HUES48 (cell line): ENCODE measurements around the gene SLC25A41.

ENCODE experiments used
- H3K27ac ChIP-seq: one replicate; pipeline ENCODE4 v1.7.0; 2013; ENCODE audit warnings: low read depth, low read length, inconsistent platforms
- H3K27me3 ChIP-seq: 2 replicates; pipeline ENCODE4 v1.6.1; 2013; ENCODE audit warnings: mild to moderate bottlenecking, low read length; ENCODE audit not compliant: control insufficient read depth, insufficient read depth
- H3K36me3 ChIP-seq: 2 replicates; pipeline ENCODE4 v1.6.1; 2013; ENCODE audit warnings: low read length; ENCODE audit not compliant: control insufficient read depth, insufficient read depth
- H3K4me1 ChIP-seq: 2 replicates; pipeline ENCODE4 v1.6.1; 2013; ENCODE audit warnings: mild to moderate bottlenecking, low read length; ENCODE audit not compliant: control insufficient read depth, insufficient read depth
- H3K4me3 ChIP-seq: 2 replicates; pipeline ENCODE4 v1.5.1; 2013; ENCODE audit warnings: mild to moderate bottlenecking, low read depth, low read length
- H3K9ac ChIP-seq: 2 replicates; pipeline ENCODE4 v1.6.1; 2013; ENCODE audit warnings: mild to moderate bottlenecking, low read depth, low read length, moderate library complexity
- H3K9me3 ChIP-seq: 2 replicates; pipeline ENCODE4 v1.6.1; 2013; ENCODE audit warnings: low read length; ENCODE audit not compliant: control insufficient read depth, insufficient read depth

Gene SLC25A41

DNA sequence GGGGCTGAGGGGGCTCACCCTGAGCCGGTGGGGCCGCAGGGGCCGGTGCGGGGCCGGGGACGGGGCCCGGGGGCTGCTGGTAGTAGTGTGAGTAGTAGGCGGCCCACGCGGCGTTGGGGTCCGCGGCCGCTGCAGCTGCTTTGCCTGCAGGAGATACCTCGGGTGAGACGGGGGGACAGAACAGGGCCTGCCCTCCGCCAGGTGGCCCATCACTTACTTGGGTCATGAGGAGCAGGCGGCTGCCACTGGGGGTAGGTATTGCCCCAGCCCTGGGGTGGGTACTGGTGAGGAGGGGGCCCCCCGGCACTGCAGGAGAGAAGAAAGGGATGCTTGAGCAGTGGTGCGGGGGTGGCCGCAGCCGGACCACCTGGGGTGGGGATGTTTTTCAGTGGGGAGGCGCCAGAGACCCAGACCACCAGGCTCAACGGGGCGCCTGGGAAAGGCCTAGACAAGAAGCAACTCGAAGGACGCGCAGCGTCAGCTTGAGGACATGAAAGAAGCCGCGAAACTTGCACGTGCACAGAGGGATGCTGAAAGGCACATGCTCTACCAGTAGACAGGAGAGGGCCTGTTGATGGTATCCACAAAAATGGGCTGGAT is 17.9 kb downstream of the SLC25A41 start:
- peaks cover 6% of the 10 kb centered on the region; the same call in 1 of the 2 replicates for H3K4me1 ChIP-seq
- peaks cover 70% of the 10 kb centered on the region for H3K36me3 ChIP-seq

GRCh38 chr19:6414793-6415590 is 18.6 kb downstream of the SLC25A41 start:
- Histone ChIP-seq H3K27ac (peak overlapping the region; percentile 5), H3K27me3 (no peaks in the 10 kb centered on the region), H3K36me3 (peaks cover 64% of the 10 kb centered on the region), H3K4me3 (no peak overlapping the region), H3K9ac (no peak overlapping the region), H3K4me1 (peaks cover 6% of the 10 kb centered on the region; the same call in 1 of the 2 replicates), H3K9me3 (no peaks in the 10 kb centered on the region)

More for the DNA sequence above, 17.9 kb downstream of the SLC25A41 start:
- Histone ChIP-seq H3K9me3 (no peaks in the 10 kb centered on the region), H3K27ac (no peak overlapping the region), H3K9ac (no peak overlapping the region), H3K27me3 (no peaks in the 10 kb centered on the region), H3K4me3 (no peak overlapping the region)

DNA sequence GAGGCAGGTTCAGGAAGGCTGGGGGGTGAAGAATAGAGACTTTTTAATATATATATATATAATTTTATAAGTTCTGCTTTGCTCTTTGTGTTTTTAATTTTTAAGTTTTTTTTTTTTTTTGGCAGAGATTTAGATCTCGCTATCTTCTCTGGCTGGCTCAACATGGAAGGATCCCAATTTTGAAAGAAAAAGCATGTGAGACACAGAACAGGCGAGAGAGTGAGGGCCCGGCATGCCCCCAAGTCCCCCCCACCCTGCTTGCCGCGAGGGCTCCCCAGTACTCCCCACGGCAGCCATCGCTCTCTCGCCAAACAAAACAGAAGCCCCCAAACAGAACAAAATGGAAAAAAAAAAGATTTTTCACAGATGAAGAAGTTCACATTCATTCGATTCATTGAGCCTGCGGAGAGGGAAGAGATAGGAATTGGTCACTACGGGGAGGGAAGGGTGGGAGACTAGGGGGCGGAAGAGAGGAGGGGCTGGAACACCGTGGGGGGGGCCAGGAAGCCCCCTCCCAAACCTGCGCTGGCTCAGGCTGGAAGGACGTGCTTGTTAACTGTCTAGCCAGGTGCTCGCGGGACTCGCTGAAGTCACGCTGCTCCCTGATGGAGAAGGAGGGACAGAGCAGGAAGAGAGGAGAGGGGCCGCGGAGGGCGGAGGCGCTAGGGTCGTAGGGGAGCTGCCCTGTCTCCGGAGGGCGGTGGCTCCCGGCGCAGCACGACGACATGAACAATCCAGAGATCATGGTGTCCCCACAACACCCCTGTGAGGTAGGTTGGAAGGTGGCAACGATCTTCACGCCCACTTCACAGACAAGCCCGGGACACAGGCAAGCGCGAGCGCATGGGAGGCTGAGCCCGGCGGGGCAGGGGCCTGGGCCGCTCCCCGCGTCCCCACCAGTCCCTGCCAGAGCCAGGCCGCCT is 19.6 kb downstream of the SLC25A41 start:
- Histone ChIP-seq H3K4me3 (no peak overlapping the region), H3K27ac (no peak overlapping the region), H3K27me3 (no peaks in the 10 kb centered on the region), H3K4me1 (peaks cover 6% of the 10 kb centered on the region; the same call in 1 of the 2 replicates), H3K9ac (no peak overlapping the region), H3K9me3 (no peaks in the 10 kb centered on the region), H3K36me3 (peaks cover 53% of the 10 kb centered on the region)

DNA sequence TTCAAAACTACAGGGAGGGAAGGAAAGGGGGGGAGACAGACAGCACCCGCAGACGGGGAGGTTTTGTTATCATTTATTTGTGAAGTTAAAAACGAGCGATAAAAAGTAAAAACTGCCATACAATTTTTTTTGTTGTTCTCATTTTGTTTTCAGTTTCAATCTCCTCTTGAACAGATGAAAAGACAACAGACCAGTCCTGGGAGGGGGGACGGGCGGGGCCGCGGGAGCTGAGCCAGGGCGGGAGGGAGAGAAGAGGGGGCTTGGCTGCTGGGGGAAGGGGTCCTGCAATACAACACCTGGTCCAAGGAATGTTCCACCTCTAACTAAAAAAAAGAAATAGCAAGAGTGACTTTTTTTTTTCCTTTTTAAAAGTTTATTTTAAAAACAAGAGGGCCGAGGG is 20.3 kb downstream of the SLC25A41 start:
- Histone ChIP-seq H3K27me3 (no peaks in the 10 kb centered on the region), H3K4me3 (no peak overlapping the region), H3K36me3 (peaks cover 46% of the 10 kb centered on the region), H3K9ac (no peak overlapping the region), H3K9me3 (no peaks in the 10 kb centered on the region), H3K27ac (no peak overlapping the region), H3K4me1 (peaks cover 6% of the 10 kb centered on the region; the same call in 1 of the 2 replicates)

GRCh38 chr19:6412447-6413091 is 21.0 kb downstream of the SLC25A41 start:
- no peak overlapping the region for H3K4me3 ChIP-seq
- no peaks in the 10 kb centered on the region for H3K27me3 ChIP-seq
- H3K27ac ChIP-seq = peak overlapping the region; percentile 64
- H3K9me3 ChIP-seq = no peaks in the 10 kb centered on the region
- peaks cover 6% of the 10 kb centered on the region; the same call in 1 of the 2 replicates for H3K4me1 ChIP-seq
- H3K9ac ChIP-seq = no peak overlapping the region
- peaks cover 39% of the 10 kb centered on the region for H3K36me3 ChIP-seq

DNA sequence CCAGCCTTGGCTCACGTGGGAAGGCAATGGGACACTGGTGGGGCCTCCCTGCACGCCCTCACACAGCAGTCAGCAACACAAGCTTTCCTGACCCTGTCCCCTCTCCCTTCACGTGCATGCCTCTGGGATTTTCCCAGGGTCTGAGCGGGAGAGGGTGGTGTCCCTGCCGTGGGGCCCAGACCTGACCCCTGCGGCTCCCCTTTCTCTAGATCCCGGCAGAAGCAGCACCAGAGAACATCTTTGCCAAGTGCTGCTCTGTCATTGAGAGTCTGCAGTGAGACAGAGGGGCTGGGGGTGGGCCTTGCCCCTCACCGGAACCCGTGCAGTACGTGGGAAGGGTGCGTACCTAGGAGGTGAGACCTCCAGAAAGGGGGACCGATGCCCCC is 21.5 kb downstream of the SLC25A41 start:
- Histone ChIP-seq H3K27me3 (no peaks in the 10 kb centered on the region), H3K4me1 (peaks cover 6% of the 10 kb centered on the region; the same call in 1 of the 2 replicates), H3K9me3 (no peaks in the 10 kb centered on the region), H3K36me3 (peaks cover 34% of the 10 kb centered on the region), H3K4me3 (no peak overlapping the region), H3K9ac (no peak overlapping the region), H3K27ac (peak overlapping the region; percentile 26)

DNA sequence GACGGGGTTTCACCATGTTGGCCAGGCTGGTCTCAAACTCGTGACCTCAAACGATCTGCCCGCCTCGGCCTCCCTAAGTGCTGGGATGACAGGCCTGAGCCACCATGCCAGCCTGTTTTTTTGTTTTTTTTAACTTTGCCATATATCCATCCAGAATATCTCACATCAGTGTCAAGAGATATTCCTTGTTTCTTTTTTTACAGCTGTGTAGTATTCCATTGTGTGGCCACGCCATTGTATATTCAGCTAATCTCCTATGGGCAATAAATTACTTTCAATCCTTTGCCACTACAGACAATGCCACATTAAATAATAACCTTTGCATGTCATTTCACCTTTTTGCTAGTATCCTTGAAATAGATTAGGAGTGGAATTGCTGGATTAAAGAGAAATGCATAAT is 24.2 kb downstream of the SLC25A41 start:
- H3K27ac ChIP-seq = no peak overlapping the region
- H3K4me1 ChIP-seq = peaks cover 6% of the 10 kb centered on the region; the same call in 1 of the 2 replicates
- H3K27me3 ChIP-seq = no peaks in the 10 kb centered on the region
- no peak overlapping the region for H3K9ac ChIP-seq
- no peaks in the 10 kb centered on the region for H3K9me3 ChIP-seq
- peaks cover 8% of the 10 kb centered on the region for H3K36me3 ChIP-seq
- no peak overlapping the region for H3K4me3 ChIP-seq

- H3K9me3 ChIP-seq = no peaks in the 10 kb centered on the region
- H3K36me3 ChIP-seq = no peaks in the 10 kb centered on the region
- no peak overlapping the region for H3K27ac ChIP-seq
- H3K9ac ChIP-seq = no peak overlapping the region
- no peaks in the 10 kb centered on the region for H3K4me1 ChIP-seq
- no peaks in the 10 kb centered on the region for H3K27me3 ChIP-seq
- no peak overlapping the region for H3K4me3 ChIP-seq
Measured at GRCh38 chr19:6406401-6406800, 27.2 kb downstream of the SLC25A41 start.

DNA sequence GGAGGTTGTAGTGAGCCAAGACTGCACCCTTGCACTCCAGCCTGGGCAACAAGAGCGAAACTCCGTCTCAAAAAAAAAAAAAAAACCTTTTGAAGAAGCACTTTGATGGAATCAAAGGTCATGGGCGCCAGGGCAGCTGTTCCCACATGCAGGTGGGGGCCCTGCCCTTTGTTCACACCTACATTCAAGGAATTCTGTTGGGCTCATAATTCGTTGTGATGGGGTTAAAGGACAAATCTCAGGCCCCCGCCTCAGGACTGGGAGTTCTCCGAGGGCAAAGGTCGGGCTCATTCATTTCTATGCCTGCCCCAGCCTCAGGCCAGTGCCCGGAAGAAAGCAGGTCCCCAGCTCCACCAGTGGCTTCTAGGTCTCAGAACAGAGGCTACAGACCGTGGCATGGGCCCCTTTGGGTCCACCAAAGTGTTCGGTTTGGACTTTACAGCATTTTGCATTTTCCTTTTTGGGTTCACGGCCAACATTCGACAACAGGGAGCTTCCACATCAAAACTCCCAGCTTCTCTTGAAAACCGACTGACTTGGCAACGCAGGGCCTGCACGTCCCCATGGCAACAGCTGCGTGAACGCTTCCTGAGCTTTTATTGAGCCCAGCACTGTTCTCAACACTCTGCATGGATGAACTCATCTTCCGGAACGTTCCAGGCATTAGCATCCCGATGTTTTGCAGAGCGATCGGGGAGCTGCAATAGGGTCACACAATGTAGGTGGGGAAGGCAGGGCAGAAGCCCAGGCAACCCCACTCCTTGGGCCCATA is 30.5 kb downstream of the SLC25A41 start:
- no peak overlapping the region for H3K27ac ChIP-seq
- H3K4me3 ChIP-seq = no peak overlapping the region
- no peaks in the 10 kb centered on the region for H3K36me3 ChIP-seq
- no peak overlapping the region for H3K9ac ChIP-seq
- H3K27me3 ChIP-seq = no peaks in the 10 kb centered on the region
- H3K9me3 ChIP-seq = no peaks in the 10 kb centered on the region
- no peaks in the 10 kb centered on the region for H3K4me1 ChIP-seq

DNA sequence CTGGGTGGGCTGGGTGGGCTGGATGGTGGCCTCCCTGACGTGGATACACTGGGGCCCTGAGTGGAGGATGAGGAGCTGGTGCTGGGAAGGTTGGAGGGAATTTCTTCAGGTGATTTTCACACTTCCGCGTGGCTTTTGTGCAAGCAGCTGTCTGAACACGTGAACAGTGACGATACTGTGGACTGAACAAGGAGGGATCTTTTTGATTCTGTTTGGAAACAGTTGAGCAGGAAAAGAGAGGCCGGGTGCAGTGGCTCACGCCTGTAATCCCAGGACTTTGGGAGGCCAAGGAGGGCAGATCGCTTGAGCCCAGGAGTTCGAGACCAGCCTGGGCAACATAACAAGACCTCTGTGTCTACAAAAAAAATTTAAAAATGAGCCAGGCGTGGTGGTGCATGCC is 31.5 kb downstream of the SLC25A41 start:
- Histone ChIP-seq H3K9me3 (no peaks in the 10 kb centered on the region), H3K36me3 (no peaks in the 10 kb centered on the region), H3K27me3 (no peaks in the 10 kb centered on the region)

More for the DNA sequence above, 31.5 kb downstream of the SLC25A41 start:
- no peak overlapping the region for H3K27ac ChIP-seq
- no peak overlapping the region for H3K4me3 ChIP-seq
- no peaks in the 10 kb centered on the region for H3K4me1 ChIP-seq
- no peak overlapping the region for H3K9ac ChIP-seq
